HG03135 (cell line): ENCODE measurements around the gene CAMTA1.

Experiments used
- ATAC-seq: cut with Tn5 transposase; IDR thresholded peaks from one replicate; pipeline ENCODE4 v1.9.1; 2021; ENCODE audit warnings: mild to moderate bottlenecking, moderate library complexity; ENCODE audit not compliant: unreplicated experiment

CAMTA1 gene

GRCh38 chr1:7555391-7556185 is 770.3 kb downstream of the CAMTA1 start:
- ATAC-seq, result no peak

GRCh38 chr1:7557301-7557891 is 772.1 kb downstream of the CAMTA1 start:
- no peak for ATAC-seq

GRCh38 chr1:7558041-7558461 is 772.8 kb downstream of the CAMTA1 start:
- ATAC-seq, result no peak

- ATAC-seq, result no peak
Observed at GRCh38 chr1:7558481-7558880, 773.2 kb downstream of the CAMTA1 start.

GRCh38 chr1:7558921-7559869 is 773.9 kb downstream of the CAMTA1 start:
- no peak for ATAC-seq

- ATAC-seq, result no peak
Observed at GRCh38 chr1:7560128-7560527, 774.9 kb downstream of the CAMTA1 start.

- ATAC-seq, result no peak
Observed at GRCh38 chr1:7560601-7561181, 775.4 kb downstream of the CAMTA1 start.

GRCh38 chr1:7561331-7561921 is 776.2 kb downstream of the CAMTA1 start:
- ATAC-seq, result no peak

GRCh38 chr1:7561936-7562728 is 776.9 kb downstream of the CAMTA1 start:
- ATAC-seq, result no peak

GRCh38 chr1:7562729-7563605 is 777.7 kb downstream of the CAMTA1 start:
- ATAC-seq, result no peak

GRCh38 chr1:7564137-7564536 is 778.9 kb downstream of the CAMTA1 start:
- ATAC-seq, result no peak

GRCh38 chr1:7565099-7565750 is 780.0 kb downstream of the CAMTA1 start:
- no peak for ATAC-seq

- no peak for ATAC-seq
Observed at GRCh38 chr1:7566417-7567375, 781.4 kb downstream of the CAMTA1 start.

- ATAC-seq, result no peak
Observed at GRCh38 chr1:7567376-7567775, 782.1 kb downstream of the CAMTA1 start.

- ATAC-seq, result no peak
Observed at GRCh38 chr1:7568053-7568452, 782.8 kb downstream of the CAMTA1 start.

GRCh38 chr1:7568901-7569524 is 783.8 kb downstream of the CAMTA1 start:
- ATAC-seq, result no peak

- ATAC-seq, result no peak
Observed at GRCh38 chr1:7570311-7570710, 785.1 kb downstream of the CAMTA1 start.
